HepG2 (cell line): ENCODE results near the gene JTB. TPM values are rescaled to one million over a fixed set of nuclear protein-coding genes. Genes with fewer than 3 reads are reported as not detected.
A peak's percentile ranks its signal among the peaks of the same experiment; 100 is the strongest.

Experiments used
- ATM ChIP-seq: fragments of 450-650 bp; IDR thresholded peaks from 2 replicates; pipeline ENCODE4 v1.7.1; 2017; ENCODE audit warnings: mild to moderate bottlenecking, borderline replicate concordance
- BRD4 ChIP-seq: sonication (generic); formaldehyde crosslinking; IDR thresholded peaks from 2 replicates; pipeline ENCODE4 v1.4.0; 2020; ENCODE audit warnings: missing genetic modification reagents
- MATR3 ChIP-seq: sonication (generic); formaldehyde crosslinking; IDR thresholded peaks from 2 replicates; pipeline ENCODE4 v1.4.0; 2020; ENCODE audit warnings: missing genetic modification reagents
- POGK ChIP-seq: sonication (generic); formaldehyde crosslinking; conservative IDR thresholded peaks from 2 replicates; pipeline ENCODE4 v1.8.0; 2022; ENCODE audit warnings: mild to moderate bottlenecking, moderate library complexity, missing genetic modification reagents
- RCOR2 ChIP-seq: IDR thresholded peaks from 2 replicates; pipeline ENCODE4 v1.6.1; 2016; ENCODE audit warnings: missing biosample characterization, missing genetic modification reagents
- SALL2 ChIP-seq: sonication (generic); formaldehyde crosslinking; IDR thresholded peaks from 2 replicates; pipeline ENCODE4 v1.8.1; 2023; ENCODE audit warnings: mild to moderate bottlenecking, missing genetic modification reagents, inconsistent platforms
- YEATS2 ChIP-seq: sonication (generic); formaldehyde crosslinking; IDR thresholded peaks from 2 replicates; pipeline ENCODE4 v1.4.0; 2020; ENCODE audit warnings: missing genetic modification reagents, borderline replicate concordance
- ZNF337 ChIP-seq: sonication (generic); formaldehyde crosslinking; IDR thresholded peaks from 2 replicates; pipeline ENCODE4 v1.5.1; 2020; ENCODE audit warnings: missing genetic modification reagents, low read depth, mild to moderate bottlenecking, borderline replicate concordance
- ZNF513 ChIP-seq: sonication (generic); formaldehyde crosslinking; conservative IDR thresholded peaks from 2 replicates; pipeline ENCODE4 v1.5.0; 2020; ENCODE audit warnings: missing genetic modification reagents
- ZSCAN25 ChIP-seq: sonication (generic); formaldehyde crosslinking; IDR thresholded peaks from 2 replicates; pipeline ENCODE4 v1.8.0; 2022; ENCODE audit warnings: mild to moderate bottlenecking, missing genetic modification reagents
- polyA plus RNA-seq, 8 experiments: library from polyadenylated mRNA; depleted of rRNA in 3 of 8; stranded (reverse) in 7 of 8; unstranded in 1 of 8; fragments of >200 nt; fragmentation: Illumina TruSeq in 4 of 8; extraction: Trizol in 4 of 8; gene quantifications; 2 replicates each; pipeline versions ENCODE4 v1.2.1 to v1.2.3, GENCODE V29; 2011 to 2016; ENCODE audit warnings: low read depth in 4 of 8, missing spikeins in 1 of 8, mixed read lengths in 1 of 8; ENCODE audit not compliant: insufficient read depth in 1 of 8
- total RNA-seq, 5 experiments: library from RNA; depleted of rRNA; stranded (reverse); fragments of >200 nt; fragmentation: Illumina TruSeq; extraction: Trizol; gene quantifications; 2 replicates each; pipeline ENCODE4 v1.2.3, GENCODE V29; 2016; ENCODE audit warnings: low read depth in 1 of 5
- TF ChIP-seq, protein P1 (sequence below): sonication (generic); formaldehyde crosslinking; IDR thresholded peaks from 2 replicates; pipeline ENCODE4 v1.4.0; 2020; ENCODE audit warnings: mild to moderate bottlenecking, missing genetic modification reagents
- TF ChIP-seq, protein P2 (sequence below): sonication (generic); formaldehyde crosslinking; IDR thresholded peaks from 2 replicates; pipeline ENCODE4 v1.4.0; 2020; ENCODE audit warnings: missing genetic modification reagents

JTB gene
- total and polyA plus RNA-seq, 2 of the 13 experiments (the other 11 are each of a cell fraction or from before 2014, with no cell fraction given) = 96.7 to 99.2 TPM

DNA sequence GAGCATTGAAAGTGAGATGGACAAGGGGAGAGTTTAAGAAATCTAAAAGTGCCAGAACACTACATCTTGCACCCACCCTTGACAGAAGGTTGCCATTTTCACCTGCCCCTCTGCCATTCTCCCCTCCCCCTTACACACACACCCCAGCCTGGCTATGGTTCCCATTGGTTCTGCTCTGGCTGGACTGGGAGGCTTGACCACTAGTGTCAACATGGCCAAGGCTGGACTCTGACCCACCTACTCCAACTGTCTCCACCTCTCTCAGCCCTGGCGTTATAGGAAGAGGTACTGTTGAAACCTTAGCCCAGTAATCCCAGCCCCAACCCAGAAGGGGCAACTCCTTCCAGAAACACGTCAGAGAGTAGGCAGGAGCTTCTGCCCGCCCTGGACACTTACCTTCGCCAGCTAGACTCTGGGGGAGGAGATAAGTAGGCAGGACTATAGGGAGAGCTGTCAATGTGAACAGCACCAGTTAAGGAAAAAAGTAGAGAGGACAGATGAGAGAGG is 23.6 kb downstream of the JTB start (continued):
- no peak for TF ChIP-seq POGK
- TF ChIP-seq, protein P1, sequence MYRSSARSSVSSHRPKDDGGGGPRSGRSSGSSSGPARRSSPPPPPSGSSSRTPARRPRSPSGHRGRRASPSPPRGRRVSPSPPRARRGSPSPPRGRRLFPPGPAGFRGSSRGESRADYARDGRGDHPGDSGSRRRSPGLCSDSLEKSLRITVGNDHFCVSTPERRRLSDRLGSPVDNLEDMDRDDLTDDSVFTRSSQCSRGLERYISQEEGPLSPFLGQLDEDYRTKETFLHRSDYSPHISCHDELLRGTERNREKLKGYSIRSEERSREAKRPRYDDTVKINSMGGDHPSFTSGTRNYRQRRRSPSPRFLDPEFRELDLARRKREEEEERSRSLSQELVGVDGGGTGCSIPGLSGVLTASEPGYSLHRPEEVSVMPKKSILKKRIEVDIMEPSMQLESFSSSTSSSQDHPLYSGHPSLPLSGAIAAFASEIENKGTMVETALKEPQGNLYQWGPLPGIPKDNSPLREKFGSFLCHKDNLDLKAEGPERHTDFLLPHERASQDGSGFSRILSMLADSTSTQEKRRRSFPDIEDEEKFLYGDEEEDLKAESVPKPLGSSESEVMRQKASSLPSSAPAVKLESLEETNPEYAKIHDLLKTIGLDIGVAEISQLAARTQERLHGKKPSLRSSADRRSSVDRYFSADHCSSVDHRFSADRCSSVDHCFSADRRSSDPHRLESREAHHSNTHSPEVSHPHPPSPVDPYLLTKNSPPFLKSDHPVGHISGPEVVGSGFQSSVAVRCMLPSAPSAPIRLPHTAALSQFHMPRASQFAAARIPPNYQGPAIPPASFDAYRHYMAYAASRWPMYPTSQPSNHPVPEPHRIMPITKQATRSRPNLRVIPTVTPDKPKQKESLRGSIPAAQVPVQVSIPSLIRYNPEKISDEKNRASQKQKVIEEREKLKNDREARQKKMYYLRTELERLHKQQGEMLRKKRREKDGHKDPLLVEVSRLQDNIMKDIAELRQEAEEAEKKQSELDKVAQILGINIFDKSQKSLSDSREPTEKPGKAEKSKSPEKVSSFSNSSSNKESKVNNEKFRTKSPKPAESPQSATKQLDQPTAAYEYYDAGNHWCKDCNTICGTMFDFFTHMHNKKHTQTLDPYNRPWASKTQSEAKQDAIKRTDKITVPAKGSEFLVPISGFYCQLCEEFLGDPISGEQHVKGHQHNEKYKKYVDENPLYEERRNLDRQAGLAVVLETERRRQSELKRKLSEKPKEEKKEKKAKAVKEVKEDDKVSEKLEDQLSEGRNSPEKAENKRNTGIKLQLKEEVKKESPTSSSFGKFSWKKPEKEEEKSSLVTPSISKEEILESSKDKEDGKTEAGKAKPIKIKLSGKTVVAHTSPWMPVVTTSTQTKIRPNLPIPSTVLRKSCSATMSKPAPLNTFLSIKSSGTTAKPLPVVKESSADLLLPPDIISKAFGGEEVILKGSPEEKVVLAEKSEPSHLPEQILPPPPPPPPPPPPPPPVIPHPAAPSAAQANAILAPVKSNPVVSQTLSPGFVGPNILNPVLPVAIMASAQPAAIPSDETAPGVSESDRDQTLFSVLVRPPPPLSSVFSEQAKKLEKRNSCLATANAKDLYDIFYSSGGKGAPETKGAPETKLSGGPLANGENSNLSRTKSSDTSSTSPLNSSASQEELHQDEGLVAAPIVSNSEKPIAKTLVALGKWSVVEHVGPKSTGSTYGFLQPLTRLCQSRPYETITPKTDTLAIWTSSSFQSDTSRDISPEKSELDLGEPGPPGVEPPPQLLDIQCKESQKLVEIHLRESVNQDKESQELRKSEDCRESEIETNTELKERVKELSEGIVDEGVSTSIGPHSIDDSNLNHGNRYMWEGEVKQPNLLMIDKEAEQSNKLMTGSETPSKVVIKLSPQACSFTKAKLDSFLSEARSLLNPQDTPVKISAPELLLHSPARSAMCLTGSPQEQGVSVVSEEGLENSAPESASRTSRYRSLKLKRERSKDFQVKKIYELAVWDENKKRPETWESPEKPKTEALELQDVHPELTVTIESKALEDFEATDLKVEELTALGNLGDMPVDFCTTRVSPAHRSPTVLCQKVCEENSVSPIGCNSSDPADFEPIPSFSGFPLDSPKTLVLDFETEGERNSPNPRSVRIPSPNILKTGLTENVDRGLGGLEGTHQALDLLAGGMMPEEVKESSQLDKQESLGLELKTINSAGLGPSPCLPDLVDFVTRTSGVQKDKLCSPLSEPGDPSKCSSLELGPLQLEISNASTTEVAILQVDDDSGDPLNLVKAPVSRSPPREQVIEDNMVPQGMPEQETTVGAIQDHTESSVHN (CRISPR knock-in tag) = no peak
- TF ChIP-seq ATM = no peak
- no peak for TF ChIP-seq ZNF513 (CRISPR knock-in tag)
- TF ChIP-seq BRD4 (CRISPR knock-in tag) = no peak
- no peak for TF ChIP-seq RCOR2 (CRISPR knock-in tag)
- TF ChIP-seq ZSCAN25 (CRISPR knock-in tag) = peak; percentile 73; the same call in 1 of the 2 replicates
- TF ChIP-seq SALL2 (CRISPR knock-in tag) = no peak
- TF ChIP-seq YEATS2 (CRISPR knock-in tag) = peak; percentile 44; the same call in 1 of the 2 replicates
- TF ChIP-seq ZNF337 (CRISPR knock-in tag) = no peak
- TF ChIP-seq, protein P2, sequence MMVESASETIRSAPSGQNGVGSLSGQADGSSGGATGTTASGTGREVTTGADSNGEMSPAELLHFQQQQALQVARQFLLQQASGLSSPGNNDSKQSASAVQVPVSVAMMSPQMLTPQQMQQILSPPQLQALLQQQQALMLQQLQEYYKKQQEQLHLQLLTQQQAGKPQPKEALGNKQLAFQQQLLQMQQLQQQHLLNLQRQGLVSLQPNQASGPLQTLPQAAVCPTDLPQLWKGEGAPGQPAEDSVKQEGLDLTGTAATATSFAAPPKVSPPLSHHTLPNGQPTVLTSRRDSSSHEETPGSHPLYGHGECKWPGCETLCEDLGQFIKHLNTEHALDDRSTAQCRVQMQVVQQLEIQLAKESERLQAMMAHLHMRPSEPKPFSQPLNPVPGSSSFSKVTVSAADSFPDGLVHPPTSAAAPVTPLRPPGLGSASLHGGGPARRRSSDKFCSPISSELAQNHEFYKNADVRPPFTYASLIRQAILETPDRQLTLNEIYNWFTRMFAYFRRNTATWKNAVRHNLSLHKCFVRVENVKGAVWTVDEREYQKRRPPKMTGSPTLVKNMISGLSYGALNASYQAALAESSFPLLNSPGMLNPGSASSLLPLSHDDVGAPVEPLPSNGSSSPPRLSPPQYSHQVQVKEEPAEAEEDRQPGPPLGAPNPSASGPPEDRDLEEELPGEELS (CRISPR knock-in tag) = no peak
- TF ChIP-seq MATR3 (CRISPR knock-in tag) = no peak
